Measurements from ENCODE around the gene NARS2. TPM values are rescaled to one million over a fixed set of nuclear protein-coding genes. Genes with fewer than 3 reads are reported as not detected.

The NARS2 gene
- total RNA-seq, 3 donors from 2014 or later (not counting 1 experiment from before 2014, with no cell fraction given): 6.5 to 9.6 (median 8.8) TPM

DNA sequence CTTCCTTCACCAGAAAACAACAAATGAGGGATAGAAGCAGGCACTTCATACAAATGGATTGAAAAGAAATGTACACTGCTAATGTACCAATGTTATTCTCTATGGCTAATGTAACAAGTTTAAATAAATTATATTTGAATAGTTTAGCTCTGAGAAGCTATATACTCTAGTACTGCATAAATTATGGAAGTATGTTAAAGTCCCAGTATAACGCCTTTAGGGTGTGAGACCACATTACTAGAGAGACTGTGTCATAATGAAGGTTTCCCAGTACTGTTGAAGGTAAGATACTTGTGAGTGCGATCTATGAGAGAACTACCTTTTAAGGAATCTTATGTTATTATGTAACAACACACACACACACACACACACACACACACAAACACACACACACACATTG is 117.2 kb downstream of the NARS2 start:
- no peaks in the 10 kb centered on the region for H3K4me1 ChIP-seq (ENCODE audit: control insufficient read depth, insufficient read depth, low read length)
- intact Hi-C loops (cut with micrococcal nuclease): no loop called here
- TF ChIP-seq CTCF (IDR thresholded peaks at IDR 0.05): no peak
- Mint-ChIP-seq H3K4me1 (peaks cover 14% of the 10 kb centered on the region in 2 donors), H3K27ac (no peak overlapping the region), H3K9me3 (no peaks in the 10 kb centered on the region), H3K36me3 (peaks cover 19% of the 10 kb centered on the region), H3K4me3 (no peak overlapping the region), H3K27me3 (ENCODE audit: low read depth in 2 of 2) (no peaks in the 10 kb centered on the region)
- H3K36me3 ChIP-seq (ENCODE audit: control insufficient read depth, insufficient read depth, low read length): no peaks in the 10 kb centered on the region
- no peak overlapping the region for H3K27ac ChIP-seq (ENCODE audit: low read length)
- DNase-seq: no peak
- no peak for ATAC-seq
- H3K9me3 ChIP-seq (ENCODE audit: control insufficient read depth, insufficient read depth, low read length): no peaks in the 10 kb centered on the region
- 75% methylated on average over 1 of the region's 2 CpGs for WGBS (ENCODE audit: insufficient coverage)
- no peaks in the 10 kb centered on the region for H3K27me3 ChIP-seq (ENCODE audit: control insufficient read depth, insufficient read depth, low read length)
- H3K4me3 ChIP-seq (ENCODE audit: low read length): no peak overlapping the region

DNA sequence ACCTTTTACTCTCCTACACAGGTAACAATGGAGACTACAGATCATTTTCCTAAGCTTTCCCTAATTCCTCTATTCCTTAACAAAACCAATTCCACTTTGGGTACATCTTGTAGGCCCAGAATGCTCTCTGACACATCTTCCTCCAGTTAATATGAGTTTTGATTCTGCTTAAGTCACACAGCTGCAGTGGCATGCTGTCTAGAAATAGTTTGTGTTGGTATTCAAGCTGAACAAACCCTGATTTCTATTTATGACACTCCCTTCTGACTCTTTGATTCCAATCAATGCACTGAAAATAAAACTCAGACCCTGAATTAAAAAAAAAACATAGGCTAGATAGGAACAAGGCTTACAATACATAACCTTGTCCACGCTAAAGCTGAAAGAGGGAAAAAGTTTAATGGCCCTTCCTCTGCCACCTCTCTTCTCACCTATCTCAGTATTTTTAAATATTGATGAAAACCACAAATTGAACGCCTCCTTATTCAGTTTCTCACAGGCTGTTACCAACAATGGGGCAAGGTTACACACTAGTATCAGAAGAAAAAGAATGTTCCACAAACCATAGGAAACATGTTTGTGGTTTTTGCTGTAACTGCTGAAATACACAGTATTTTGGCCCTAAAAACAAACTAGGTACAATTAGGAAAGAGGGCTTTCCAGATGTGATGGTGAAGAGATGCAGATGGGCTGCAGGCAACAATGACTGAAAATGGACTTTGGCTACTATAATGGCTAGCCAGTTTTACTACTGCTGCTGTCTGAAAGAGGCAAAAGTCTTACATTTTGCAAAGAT is 121.3 kb downstream of the NARS2 start:
- H3K36me3 Mint-ChIP-seq: no peaks in the 10 kb centered on the region
- ATAC-seq (no peak), DNase-seq (no peak)
- H3K27ac ChIP-seq (ENCODE audit: low read length): no peak overlapping the region
- H3K9me3 Mint-ChIP-seq: no peaks in the 10 kb centered on the region
- intact Hi-C loops (cut with micrococcal nuclease): no loop called here
- H3K36me3 ChIP-seq (ENCODE audit: control insufficient read depth, insufficient read depth, low read length): no peaks in the 10 kb centered on the region
- no peaks in the 10 kb centered on the region for H3K9me3 ChIP-seq (ENCODE audit: control insufficient read depth, insufficient read depth, low read length)
- no peak overlapping the region for H3K4me3 Mint-ChIP-seq
- WGBS (ENCODE audit: insufficient coverage): 25% methylated on average over 1 of the region's 2 CpGs
- peak overlapping the region; percentile 25 to 41 for H3K27ac Mint-ChIP-seq
- peaks cover 14% of the 10 kb centered on the region in 2 donors for H3K4me1 Mint-ChIP-seq
- H3K27me3 Mint-ChIP-seq (ENCODE audit: low read depth in 2 of 2): no peaks in the 10 kb centered on the region
- no peak overlapping the region for H3K4me3 ChIP-seq (ENCODE audit: low read length)
- H3K27me3 ChIP-seq (ENCODE audit: control insufficient read depth, insufficient read depth, low read length): no peaks in the 10 kb centered on the region
- TF ChIP-seq CTCF (IDR thresholded peaks at IDR 0.05): no peak
- H3K4me1 ChIP-seq (ENCODE audit: control insufficient read depth, insufficient read depth, low read length): no peaks in the 10 kb centered on the region

DNA sequence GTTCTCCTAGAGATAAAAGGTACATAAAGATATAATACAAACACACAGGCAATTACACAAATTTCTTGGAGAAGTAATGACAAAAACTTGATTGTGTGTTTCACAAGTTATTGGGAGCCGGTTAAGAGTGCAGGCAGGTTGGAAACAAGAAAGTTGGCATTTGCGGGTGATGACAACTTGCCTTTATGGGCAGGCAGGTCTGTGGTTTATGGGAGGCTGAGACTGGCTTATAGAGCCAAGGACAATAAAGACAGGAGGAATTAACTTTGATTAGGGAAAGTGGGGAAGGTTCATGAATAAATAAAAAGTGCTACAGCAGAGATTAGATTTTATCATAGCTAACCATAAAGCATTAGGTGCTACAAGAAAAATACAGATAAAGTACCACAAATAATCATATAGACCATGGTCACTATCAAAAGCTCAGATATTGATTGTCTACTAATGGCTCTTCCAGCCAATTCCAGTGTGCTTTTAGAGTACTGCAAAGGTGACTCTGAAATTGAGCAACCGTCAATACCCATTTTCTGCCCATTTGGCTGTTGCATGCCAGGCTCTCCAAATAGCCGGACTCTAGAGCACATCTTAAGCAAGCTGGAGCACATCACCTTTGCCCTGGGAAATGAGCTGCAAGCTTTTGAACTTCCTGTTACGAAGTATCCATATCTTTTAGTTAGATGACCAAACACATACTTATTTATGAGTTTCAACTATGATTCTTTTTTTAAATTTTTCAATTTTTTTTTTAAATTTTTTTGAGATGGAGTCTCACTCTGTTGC is 123.1 kb downstream of the NARS2 start:
- ATAC-seq (no peak), DNase-seq (no peak)
- Histone ChIP-seq H3K36me3 (ENCODE audit: control insufficient read depth, insufficient read depth, low read length) (no peaks in the 10 kb centered on the region), H3K9me3 (ENCODE audit: control insufficient read depth, insufficient read depth, low read length) (no peaks in the 10 kb centered on the region), H3K27me3 (ENCODE audit: control insufficient read depth, insufficient read depth, low read length) (no peaks in the 10 kb centered on the region), H3K4me1 (ENCODE audit: control insufficient read depth, insufficient read depth, low read length) (no peaks in the 10 kb centered on the region), H3K27ac (ENCODE audit: low read length) (no peak overlapping the region), H3K4me3 (ENCODE audit: low read length) (no peak overlapping the region)
- H3K9me3 Mint-ChIP-seq: no peaks in the 10 kb centered on the region
- peaks cover 14% of the 10 kb centered on the region in 2 donors for H3K4me1 Mint-ChIP-seq
- TF ChIP-seq CTCF (IDR thresholded peaks at IDR 0.05): no peak
- 95% methylated on average over 5 of the region's 5 CpGs for WGBS (ENCODE audit: insufficient coverage)
- no peaks in the 10 kb centered on the region for H3K27me3 Mint-ChIP-seq (ENCODE audit: low read depth in 2 of 2)
- no peak overlapping the region for H3K4me3 Mint-ChIP-seq
- H3K36me3 Mint-ChIP-seq: no peaks in the 10 kb centered on the region
- no peak overlapping the region for H3K27ac Mint-ChIP-seq
- intact Hi-C loops (cut with micrococcal nuclease): no loop called here

All from natural killer cell (primary cell).